ENCODE data around the gene CFAP61. TPM values are rescaled to one million over a fixed set of nuclear protein-coding genes. Genes with fewer than 3 reads are reported as not detected.

CFAP61 gene
- total RNA-seq, 1 experiment from 2014 or later: 0.61 TPM

DNA sequence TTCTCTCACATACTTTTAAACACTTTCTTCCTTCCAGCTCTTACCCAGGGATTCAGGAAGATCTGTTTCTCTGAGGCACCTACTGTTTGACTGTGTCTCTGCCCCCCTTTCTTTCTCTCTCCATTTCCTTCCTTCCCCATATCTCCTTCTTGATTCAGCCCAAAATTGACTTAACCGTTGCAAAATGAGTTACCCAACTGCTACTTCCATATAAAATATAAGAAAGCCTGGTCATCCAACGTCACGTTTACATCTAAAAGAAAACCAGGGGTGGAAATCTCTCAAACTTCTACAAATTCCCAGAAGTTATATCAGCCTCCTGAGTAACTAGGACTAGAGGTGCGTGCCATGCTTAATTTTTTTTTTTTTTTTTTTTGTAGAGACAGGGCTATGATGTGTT, 220.4 kb downstream of the CFAP61 start (continued):
- TF ChIP-seq AR (CRISPR knock-in tag; IDR thresholded peaks at IDR 0.05) (no peak), ATF1 (CRISPR knock-in tag; IDR thresholded peaks at IDR 0.05) (no peak), ZBTB21 (CRISPR knock-in tag; IDR thresholded peaks at IDR 0.05; ENCODE audit: borderline replicate concordance) (no peak)

DNA sequence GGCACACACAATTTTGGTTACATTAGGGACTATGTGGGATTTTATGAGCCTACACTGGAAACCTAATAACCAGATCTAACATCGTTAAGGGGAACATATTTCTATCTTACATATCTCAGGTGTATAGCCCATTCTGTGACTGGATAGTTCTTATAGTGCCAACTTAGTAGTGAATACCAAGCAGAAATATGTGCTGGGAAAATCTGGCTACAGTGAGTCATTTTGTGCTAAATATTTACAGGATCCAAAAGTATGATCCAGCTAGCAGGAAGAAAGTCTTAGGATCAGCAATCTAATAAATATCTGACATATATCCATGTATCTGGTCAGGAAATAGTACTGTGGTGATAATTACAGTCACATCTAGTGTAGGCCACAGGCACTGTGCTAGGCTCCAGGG, 221.0 kb downstream of the CFAP61 start:
- ChIA-PET CTCF (no interaction called here), POLR2A (no interaction called here)
- TF ChIP-seq E2F1 (CRISPR knock-in tag; IDR thresholded peaks at IDR 0.05): no peak
- no peak for TF ChIP-seq NR3C1 (CRISPR knock-in tag; conservative IDR thresholded peaks at IDR 0.05; ENCODE audit: low read depth)
- TF ChIP-seq RELA (CRISPR knock-in tag; IDR thresholded peaks at IDR 0.05; ENCODE audit: borderline replicate concordance): no peak
- Mint-ChIP-seq H3K4me3 (no peak overlapping the region), H3K36me3 (no peaks in the 10 kb centered on the region), H3K27ac (no peak overlapping the region), H3K27me3 (ENCODE audit: low read depth) (no peaks in the 10 kb centered on the region), H3K9me3 (no peaks in the 10 kb centered on the region), H3K4me1 (no peaks in the 10 kb centered on the region)
- ATAC-seq (no peak), DNase-seq (ENCODE audit: low spot score) (no peak)

DNA sequence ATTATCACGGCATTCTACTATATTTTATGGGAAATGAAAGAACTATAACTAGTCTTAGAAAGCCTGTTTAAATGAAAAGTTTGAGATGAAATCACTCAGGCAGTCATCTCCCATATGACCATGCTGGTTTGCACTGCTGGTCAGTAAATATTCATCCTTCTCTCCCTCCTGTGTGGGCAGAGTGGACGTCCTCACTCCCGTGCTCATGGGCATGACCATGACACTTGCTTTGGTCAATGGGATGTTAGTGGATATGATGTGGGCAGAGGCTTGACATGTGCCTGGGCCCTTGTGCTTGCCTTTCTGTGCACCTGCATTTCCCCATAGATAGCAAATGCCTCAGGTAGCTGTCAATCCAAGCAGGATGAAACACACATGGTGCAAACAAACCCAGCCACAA, 222.5 kb downstream of the CFAP61 start:
- CTCF ChIA-PET: no interaction called here
- H3K9me3 Mint-ChIP-seq: peaks cover 1% of the 10 kb centered on the region; the same call in 1 of the 2 replicates
- POLR2A ChIA-PET: no interaction called here
- H3K27ac Mint-ChIP-seq: no peak overlapping the region
- ATAC-seq: no peak
- TF ChIP-seq NR3C1 (CRISPR knock-in tag; conservative IDR thresholded peaks at IDR 0.05; ENCODE audit: low read depth) (no peak), PRRX2 (CRISPR knock-in tag; IDR thresholded peaks at IDR 0.05) (no peak), NFATC4 (CRISPR knock-in tag; IDR thresholded peaks at IDR 0.05) (no peak), CBFB (CRISPR knock-in tag; IDR thresholded peaks at IDR 0.05; ENCODE audit: low read depth) (no peak), GRHL2 (CRISPR knock-in tag; IDR thresholded peaks at IDR 0.05; ENCODE audit: insufficient replicate concordance, severe bottlenecking) (no peak), EMX1 (CRISPR knock-in tag; IDR thresholded peaks at IDR 0.05) (no peak), RORB (CRISPR knock-in tag; IDR thresholded peaks at IDR 0.05) (no peak), ZNF219 (CRISPR knock-in tag; IDR thresholded peaks at IDR 0.05; ENCODE audit: borderline replicate concordance) (no peak), ZNF416 (CRISPR knock-in tag; IDR thresholded peaks at IDR 0.05) (no peak)
- TF ChIP-seq, protein P1, sequence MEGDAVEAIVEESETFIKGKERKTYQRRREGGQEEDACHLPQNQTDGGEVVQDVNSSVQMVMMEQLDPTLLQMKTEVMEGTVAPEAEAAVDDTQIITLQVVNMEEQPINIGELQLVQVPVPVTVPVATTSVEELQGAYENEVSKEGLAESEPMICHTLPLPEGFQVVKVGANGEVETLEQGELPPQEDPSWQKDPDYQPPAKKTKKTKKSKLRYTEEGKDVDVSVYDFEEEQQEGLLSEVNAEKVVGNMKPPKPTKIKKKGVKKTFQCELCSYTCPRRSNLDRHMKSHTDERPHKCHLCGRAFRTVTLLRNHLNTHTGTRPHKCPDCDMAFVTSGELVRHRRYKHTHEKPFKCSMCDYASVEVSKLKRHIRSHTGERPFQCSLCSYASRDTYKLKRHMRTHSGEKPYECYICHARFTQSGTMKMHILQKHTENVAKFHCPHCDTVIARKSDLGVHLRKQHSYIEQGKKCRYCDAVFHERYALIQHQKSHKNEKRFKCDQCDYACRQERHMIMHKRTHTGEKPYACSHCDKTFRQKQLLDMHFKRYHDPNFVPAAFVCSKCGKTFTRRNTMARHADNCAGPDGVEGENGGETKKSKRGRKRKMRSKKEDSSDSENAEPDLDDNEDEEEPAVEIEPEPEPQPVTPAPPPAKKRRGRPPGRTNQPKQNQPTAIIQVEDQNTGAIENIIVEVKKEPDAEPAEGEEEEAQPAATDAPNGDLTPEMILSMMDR (IDR thresholded peaks at IDR 0.05): no peak
- TF ChIP-seq, protein P2, sequence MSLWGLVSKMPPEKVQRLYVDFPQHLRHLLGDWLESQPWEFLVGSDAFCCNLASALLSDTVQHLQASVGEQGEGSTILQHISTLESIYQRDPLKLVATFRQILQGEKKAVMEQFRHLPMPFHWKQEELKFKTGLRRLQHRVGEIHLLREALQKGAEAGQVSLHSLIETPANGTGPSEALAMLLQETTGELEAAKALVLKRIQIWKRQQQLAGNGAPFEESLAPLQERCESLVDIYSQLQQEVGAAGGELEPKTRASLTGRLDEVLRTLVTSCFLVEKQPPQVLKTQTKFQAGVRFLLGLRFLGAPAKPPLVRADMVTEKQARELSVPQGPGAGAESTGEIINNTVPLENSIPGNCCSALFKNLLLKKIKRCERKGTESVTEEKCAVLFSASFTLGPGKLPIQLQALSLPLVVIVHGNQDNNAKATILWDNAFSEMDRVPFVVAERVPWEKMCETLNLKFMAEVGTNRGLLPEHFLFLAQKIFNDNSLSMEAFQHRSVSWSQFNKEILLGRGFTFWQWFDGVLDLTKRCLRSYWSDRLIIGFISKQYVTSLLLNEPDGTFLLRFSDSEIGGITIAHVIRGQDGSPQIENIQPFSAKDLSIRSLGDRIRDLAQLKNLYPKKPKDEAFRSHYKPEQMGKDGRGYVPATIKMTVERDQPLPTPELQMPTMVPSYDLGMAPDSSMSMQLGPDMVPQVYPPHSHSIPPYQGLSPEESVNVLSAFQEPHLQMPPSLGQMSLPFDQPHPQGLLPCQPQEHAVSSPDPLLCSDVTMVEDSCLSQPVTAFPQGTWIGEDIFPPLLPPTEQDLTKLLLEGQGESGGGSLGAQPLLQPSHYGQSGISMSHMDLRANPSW (CRISPR knock-in tag; conservative IDR thresholded peaks at IDR 0.05; ENCODE audit: low read depth): no peak
- TF ChIP-seq, protein P3, sequence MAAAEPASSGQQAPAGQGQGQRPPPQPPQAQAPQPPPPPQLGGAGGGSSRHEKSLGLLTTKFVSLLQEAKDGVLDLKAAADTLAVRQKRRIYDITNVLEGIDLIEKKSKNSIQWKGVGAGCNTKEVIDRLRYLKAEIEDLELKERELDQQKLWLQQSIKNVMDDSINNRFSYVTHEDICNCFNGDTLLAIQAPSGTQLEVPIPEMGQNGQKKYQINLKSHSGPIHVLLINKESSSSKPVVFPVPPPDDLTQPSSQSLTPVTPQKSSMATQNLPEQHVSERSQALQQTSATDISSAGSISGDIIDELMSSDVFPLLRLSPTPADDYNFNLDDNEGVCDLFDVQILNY (CRISPR knock-in tag; IDR thresholded peaks at IDR 0.05): no peak
- TF ChIP-seq, protein P4, sequence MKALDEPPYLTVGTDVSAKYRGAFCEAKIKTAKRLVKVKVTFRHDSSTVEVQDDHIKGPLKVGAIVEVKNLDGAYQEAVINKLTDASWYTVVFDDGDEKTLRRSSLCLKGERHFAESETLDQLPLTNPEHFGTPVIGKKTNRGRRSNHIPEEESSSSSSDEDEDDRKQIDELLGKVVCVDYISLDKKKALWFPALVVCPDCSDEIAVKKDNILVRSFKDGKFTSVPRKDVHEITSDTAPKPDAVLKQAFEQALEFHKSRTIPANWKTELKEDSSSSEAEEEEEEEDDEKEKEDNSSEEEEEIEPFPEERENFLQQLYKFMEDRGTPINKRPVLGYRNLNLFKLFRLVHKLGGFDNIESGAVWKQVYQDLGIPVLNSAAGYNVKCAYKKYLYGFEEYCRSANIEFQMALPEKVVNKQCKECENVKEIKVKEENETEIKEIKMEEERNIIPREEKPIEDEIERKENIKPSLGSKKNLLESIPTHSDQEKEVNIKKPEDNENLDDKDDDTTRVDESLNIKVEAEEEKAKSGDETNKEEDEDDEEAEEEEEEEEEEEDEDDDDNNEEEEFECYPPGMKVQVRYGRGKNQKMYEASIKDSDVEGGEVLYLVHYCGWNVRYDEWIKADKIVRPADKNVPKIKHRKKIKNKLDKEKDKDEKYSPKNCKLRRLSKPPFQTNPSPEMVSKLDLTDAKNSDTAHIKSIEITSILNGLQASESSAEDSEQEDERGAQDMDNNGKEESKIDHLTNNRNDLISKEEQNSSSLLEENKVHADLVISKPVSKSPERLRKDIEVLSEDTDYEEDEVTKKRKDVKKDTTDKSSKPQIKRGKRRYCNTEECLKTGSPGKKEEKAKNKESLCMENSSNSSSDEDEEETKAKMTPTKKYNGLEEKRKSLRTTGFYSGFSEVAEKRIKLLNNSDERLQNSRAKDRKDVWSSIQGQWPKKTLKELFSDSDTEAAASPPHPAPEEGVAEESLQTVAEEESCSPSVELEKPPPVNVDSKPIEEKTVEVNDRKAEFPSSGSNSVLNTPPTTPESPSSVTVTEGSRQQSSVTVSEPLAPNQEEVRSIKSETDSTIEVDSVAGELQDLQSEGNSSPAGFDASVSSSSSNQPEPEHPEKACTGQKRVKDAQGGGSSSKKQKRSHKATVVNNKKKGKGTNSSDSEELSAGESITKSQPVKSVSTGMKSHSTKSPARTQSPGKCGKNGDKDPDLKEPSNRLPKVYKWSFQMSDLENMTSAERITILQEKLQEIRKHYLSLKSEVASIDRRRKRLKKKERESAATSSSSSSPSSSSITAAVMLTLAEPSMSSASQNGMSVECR (CRISPR knock-in tag; IDR thresholded peaks at IDR 0.05; ENCODE audit: borderline replicate concordance): no peak
- no peak for DNase-seq (ENCODE audit: low spot score)
- no peaks in the 10 kb centered on the region for H3K36me3 Mint-ChIP-seq
- no peaks in the 10 kb centered on the region for H3K4me1 Mint-ChIP-seq
- no peak overlapping the region for H3K4me3 Mint-ChIP-seq
- H3K27me3 Mint-ChIP-seq (ENCODE audit: low read depth): no peaks in the 10 kb centered on the region
